ENCODE results near the gene CD52.
"Not testable (repeated sequence)": the region's sequence is repeated elsewhere in the genome, so short reads cannot be mapped to it uniquely, and the experiment has no call there.

The CD52 gene

DNA sequence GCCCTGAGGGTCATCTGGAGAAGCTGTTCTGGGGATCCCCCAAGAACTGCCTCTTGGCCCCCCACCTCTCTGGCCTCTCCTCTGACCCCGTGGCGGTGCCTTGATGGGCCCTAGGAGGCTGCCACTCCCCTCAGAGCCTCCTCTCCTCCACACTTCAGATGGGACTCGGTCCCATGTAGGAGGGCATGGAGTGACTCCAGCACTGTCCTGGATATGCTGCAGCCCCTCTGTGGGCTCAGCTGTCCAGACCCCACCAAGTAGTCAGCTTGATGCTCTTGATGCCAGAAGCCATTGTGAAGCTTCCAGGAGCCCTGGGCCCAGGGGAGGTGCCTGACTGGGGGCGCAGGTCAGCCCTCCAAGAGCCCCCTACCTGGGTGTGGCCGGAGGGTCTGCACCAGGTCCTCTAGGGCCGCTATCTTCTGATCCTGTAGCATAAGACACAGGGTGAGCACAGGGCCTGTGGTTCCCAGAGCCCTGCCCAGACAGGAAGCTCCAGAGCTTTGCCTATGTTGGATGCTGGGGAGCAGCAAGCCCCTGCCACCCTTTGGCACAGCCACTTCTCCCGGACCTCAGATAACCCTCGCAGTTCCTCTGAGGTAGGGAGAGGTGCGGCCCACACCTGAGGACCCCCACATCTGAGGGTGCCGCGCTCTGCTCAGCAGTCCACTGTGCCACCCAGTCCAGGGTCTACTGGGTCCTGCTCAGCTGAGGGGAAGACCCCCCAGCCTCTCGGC is 20.5 kb upstream of the CD52 start:
- in situ Hi-C loops (cut with MboI; ENCODE audit: low sequenced_read_pairs): no loop called here

DNA sequence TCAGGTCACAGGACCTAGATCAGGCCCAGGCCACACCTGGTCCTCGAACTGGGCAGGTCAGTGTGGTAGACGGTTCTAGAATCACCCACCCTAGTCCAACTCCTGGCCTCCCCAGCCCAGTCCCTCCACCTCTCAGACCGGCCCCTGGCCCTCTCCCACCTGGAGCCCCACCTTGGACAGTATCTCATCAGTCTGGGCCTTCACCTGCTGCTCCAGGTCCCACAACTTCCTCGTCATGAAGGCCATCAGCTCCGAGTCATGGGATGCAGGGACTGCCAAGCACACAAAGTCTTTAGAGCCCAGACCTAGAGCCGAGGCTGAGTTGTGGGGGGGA is 20.0 kb upstream of the CD52 start:
- in situ Hi-C loops (cut with MboI; ENCODE audit: low sequenced_read_pairs): no loop called here

DNA sequence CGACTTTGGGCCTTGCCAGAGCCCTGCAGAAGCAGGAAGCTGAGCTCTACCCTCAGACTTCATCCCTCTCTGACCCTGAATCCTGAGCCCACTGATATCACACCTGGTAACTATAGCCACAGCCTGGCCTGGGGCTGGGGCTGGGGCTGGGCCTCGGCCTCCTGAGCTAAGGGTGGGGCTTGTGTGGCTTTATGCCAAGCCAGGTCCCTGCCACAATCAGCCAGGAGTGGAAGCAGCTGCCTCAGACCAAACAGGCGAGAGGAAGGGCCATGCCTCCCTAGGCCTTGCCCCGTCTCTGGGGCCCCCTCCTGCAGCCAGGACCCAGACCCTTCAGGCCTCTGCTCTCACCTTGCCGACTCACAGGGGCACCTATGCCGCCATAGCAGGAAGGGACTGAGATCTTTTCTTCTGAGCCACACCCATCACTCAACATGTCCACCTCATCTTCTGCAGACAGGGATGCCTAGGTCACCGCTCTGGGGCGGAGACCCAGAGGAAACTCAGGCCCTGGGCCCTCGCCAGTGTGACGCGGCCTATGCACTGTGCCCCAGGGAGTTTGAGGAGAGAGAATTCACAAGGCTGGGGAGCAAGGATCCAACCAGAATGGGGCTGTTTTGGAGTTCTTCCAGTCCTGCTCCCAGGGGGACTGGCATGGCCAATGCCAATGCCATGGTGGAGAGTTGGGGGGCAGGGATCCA is 17.0 kb upstream of the CD52 start:
- in situ Hi-C loops (cut with MboI; ENCODE audit: low sequenced_read_pairs): no loop called here

DNA sequence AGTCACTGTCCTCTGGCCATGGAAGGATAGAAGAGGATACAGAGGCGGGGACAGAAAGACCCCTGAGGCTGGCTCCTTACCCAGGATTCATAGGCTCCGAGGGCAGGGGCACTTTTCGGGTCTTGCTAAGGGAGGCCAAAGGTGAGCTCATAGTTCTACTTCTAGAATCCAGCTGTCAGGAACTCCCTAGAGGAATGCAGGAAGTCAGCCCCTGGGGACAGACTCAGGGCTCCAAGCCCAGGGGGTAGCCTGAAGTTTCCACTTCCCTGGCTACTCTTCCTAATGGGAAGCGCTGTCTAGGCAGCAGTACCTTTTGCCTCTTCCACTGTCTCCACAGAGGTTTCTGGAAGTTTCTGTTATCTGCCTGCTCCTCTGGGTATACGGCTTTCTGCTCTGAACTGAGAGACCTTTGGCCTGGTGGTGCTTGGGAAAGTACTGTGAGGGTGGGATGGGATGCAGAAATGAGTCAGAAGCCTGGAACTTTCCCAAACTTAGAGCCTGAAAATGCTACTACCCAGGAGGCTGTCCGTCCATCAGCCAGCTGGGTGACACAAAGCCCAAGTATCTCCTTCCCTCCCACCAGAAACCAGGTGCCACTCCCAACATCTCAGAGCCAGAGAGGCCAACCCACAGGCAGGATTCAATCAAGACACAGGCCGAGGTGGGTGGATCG is 14.9 kb upstream of the CD52 start:
- in situ Hi-C loops (cut with MboI; ENCODE audit: low sequenced_read_pairs): no loop called here

DNA sequence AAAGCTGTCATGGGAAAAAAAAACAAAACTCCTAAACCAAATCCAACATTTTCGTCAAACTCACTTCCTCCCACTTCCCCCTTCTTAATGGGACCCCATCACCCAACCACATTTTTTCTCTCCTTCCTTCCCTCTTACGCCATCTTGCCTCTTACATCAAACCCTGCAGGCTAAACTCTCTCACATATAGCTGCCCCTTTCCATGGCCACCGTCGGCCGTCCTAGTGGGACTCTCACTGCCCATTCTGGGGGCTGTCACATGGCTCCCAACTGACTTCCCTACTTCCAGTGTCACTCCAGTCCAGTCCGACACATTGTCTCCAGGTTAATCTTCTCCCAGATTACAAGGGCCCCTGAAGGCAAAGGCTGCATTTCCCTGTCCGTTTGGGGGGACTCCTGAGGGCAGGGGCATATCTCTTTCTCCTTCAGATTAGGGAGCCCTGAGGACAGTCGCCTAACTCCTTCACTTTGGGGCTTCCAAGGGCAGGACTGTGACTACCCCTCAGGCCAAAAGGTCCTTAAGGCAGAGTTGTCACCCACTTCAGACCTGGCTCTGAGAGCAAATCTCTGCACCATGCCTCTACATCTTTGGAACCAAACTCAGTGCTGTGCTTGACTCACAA is 12.0 kb upstream of the CD52 start:
- in situ Hi-C loops (cut with MboI; ENCODE audit: low sequenced_read_pairs): no loop called here

DNA sequence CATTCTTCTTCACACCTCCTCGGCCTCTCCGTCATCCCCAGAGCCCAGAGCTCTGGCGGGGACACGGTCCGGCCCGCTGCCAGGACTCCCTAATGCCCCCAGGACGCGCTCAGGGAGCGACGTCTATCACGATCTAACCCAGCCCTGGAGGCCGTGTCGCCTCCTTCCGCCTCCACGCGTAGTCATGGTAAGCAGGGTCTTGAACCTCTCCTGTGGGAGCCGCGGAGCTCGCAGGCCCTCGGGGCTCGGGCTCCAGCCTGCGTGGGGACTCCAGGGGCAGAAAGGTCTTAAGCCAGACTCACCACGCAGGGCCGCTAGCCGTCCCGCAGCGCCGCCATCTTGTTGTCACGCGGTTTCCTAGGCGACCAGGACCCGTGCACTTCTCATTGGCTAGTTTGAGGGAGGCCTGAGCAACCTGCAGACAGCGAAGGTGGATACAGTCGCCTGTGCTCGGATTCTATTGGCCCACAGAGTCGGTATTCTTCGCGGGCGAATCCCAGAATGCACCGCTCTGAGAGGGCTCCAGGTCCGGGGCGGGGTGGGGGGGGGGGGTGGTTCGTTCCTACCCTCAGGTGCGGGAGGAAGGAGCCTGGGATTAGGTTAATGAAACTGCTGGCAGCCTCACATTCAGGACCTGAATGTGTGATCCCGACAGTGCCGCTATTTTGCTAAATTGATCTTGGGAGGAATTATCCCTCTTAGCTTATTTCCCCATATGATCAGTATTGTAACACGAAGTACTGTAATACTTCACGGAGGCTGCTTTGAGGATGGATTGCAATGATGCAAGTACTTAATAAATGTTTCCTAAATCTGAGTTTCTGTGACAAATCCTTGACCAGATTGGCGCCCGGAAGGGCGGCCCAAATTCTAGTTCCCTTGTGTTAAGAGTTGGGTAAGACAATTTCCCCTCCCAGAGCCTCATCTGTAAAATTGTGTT is 11.2 kb upstream of the CD52 start, which contains the start of gene UBXN11:
Gene UBXN11, minus strand, starts transcription at position 347 of the 940 bp plus-strand sequence. CDS start 3,753 bp downstream, outside the sequence.
- in situ Hi-C loops (cut with MboI; ENCODE audit: low sequenced_read_pairs): no loop called here

DNA sequence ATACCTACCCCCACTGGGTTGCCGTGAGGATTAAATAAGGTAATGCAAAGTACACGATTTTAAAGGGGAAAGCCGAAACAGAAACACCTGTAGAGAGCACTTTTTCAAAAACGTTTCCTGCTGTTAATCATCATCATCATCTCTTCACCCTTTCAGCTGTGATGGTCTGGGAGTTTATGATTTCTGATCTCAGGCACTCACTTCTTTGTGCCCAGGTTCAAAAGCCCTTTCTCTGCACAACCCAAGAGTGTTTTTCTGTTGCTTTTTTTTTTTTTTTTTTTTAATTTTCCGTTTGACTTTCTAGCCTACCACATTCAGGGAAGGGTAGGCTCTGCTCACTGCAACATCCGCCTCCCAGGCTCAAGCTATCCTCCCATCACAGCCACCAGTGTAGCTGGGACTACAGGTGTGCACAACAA is 10.4 kb upstream of the CD52 start:
- in situ Hi-C loops (cut with MboI; ENCODE audit: low sequenced_read_pairs): no loop called here

DNA sequence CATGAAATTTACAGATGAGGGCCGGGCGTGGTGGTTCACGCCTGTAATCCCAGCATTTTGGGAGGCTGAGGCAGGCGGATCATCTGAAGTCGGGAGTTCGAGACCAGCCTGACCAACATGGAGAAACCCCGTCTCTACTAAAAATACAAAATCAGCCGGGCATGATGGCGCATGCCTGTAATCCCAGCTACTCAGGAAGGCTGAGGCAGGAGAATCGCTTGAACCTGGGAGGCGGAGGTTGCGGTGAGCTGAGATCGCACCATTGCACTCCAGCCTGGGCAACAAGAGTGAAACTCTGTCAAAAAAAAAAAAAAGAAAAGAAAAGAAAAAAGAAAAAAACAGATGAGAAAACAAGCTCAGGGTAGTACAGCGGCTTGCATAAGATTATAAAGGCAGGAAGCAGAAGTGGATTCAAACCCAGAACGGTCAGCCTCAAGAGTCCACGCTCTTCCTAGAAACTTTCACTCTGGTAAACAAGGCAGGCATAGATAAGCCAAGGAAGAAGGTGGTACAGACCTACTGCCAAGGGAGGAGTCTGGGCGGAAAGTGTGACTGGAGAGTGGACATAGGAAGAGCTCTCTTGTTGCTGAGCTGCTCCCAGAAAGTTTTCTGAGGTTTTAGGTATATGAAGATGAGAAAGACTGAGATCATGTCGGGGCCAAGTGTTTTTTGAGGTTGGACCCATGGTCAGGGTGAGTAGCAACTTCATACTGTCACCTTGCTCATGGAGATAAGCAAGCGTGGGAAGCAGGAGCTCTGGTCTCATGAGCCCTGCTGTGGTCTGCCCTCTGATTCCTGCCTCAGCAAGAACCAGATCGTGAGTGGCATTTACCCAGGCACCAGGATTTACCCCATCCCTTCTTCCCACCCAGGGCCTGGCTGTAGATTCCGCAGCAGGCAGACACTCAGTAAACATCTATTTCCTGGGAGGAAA is 9.5 kb upstream of the CD52 start:
- in situ Hi-C loops (cut with MboI; ENCODE audit: low sequenced_read_pairs): not testable (repeated sequence)

DNA sequence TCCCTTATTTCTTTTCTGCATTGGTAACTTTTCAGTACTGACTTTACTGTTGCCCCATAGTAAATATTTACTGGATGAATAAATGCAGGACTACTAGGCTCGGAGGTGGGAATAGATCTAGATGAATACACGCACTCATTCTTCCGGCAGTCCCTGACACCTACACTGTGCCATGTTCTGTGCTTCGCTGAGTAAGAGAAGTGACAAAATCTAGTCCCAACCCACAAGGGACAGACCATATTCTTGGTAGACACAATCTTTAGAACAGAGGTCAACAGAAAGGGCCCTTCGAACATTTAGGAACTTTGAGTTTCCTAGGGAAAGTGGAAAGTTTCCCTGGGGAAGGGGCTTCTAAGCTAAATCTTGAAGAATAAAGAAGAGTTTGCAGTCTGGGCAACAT is 3.3 kb upstream of the CD52 start:
- in situ Hi-C loops (cut with MboI; ENCODE audit: low sequenced_read_pairs): no loop called here

DNA sequence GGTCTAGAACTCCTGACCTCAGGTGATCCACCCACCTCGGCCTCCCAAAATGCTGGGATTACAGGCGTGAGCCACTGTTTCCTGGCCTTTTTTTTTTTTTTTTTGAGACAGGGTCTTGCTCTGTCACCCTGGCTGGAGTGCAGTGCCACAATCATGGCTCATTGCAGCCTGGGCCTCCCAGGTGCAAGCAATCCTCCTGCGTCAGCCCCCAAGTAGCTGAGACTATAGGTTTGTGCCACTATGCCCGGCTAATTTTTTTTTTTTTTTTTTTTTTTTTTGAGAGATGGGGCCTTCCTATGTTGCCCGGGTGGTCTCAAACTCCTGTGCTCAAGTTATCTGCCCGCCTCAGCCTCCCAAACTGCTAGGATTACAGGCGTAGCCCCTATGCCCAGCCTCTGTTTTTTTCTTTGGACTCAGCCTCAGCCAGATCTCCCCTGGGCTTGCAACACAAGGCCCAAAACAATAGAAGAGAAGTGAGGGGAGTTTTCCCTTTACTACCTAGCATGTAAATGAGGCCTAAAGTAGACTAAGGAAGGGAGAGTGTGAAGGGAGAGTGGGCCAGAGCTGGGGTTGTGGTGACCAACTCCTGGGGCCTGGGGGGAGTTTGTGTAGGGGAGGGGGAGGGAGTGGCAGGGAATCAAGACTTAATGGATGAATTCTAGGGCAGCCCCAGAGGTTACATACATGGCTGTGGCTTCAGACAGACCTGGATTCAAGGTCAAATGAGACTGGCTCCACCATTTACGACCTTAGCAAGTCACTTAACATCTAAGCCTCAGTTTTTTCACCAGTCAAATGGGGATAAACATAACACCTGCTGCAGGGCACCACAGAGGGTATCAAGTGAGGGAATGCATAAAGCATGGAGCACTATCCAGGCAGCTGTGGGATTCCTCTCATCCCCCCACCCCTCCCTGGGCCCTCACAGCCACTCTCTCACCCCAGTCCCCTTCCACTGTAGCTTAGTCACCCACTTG is 1.6 kb upstream of the CD52 start:
- in situ Hi-C loops (cut with MboI; ENCODE audit: low sequenced_read_pairs): no loop called here

DNA sequence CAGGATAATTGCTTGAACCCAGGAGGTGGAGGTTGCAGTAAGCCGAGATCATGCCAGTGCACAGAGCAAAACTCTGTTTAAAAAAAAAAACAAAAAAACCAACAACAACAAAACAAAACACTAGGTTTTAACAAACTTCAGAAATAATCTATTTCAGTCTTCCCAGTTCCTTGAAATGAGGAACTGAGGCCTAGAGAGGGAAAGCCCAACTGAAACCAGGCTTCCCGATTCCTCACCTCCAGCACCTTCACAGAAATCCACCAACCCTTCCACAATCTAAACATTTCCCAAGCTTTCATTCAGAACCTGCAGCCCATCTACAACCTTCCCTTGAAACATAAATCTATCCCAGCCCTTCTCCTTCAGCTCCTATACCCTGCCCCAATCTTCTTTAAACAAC is 612 bp upstream of the CD52 start:
- in situ Hi-C loops (cut with MboI; ENCODE audit: low sequenced_read_pairs): no loop called here

DNA sequence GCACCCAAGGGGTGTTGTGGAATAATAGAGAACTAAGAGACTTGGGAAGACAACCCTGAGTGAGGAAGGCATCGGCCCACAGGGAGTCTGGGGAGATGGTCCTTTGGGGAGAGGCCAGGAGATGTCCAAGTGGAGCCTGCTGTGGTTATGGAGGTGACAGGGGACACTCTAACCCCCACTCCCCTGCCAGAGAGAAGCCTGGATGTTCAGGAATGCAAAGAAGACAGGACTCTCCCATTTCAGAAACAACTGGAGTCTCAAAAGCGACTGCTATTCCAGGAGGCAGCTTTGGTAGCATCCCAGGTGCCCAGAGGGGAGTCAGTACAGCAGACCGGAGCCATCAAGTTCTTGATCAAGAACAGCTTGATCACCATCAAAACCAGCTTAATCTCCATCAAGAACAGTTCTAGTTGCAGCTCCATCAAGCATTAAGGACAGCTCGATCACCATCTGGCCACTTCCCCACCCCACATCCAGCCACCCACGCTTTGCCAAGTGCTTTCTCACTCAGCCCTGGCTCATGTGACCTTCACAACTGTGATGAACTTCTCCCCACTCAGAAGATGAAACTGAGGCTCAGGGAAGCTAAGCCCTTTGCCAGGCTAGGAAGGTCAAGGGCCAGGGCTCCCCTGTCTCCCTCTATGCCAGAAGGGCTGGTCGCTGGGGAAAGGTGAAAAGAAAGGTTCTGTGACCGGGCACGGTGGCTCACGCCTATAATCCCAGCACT is 743 bp downstream of the CD52 start:
- in situ Hi-C loops (cut with MboI; ENCODE audit: low sequenced_read_pairs): no loop called here

DNA sequence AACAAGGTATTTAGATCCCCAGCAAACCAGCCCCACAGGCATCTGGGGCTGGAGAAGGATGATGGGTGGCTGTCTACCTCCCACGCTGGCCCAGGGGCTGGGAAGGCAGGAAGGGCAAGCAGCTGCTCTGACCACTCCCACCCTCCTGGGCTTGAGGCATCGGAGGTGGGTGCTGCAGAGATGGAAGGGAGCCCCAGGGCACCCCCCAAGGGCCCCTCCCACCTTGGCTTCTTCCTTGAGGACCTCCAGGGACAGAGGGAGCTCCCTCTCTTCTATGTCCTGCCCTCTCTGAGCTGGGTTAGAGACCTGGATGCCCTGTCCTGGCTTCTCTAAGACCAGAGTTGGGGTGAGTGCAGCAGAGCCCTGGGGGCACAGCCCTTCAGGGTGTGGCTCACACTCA is 3.1 kb downstream of the CD52 start:
- in situ Hi-C loops (cut with MboI; ENCODE audit: low sequenced_read_pairs): no loop called here

DNA sequence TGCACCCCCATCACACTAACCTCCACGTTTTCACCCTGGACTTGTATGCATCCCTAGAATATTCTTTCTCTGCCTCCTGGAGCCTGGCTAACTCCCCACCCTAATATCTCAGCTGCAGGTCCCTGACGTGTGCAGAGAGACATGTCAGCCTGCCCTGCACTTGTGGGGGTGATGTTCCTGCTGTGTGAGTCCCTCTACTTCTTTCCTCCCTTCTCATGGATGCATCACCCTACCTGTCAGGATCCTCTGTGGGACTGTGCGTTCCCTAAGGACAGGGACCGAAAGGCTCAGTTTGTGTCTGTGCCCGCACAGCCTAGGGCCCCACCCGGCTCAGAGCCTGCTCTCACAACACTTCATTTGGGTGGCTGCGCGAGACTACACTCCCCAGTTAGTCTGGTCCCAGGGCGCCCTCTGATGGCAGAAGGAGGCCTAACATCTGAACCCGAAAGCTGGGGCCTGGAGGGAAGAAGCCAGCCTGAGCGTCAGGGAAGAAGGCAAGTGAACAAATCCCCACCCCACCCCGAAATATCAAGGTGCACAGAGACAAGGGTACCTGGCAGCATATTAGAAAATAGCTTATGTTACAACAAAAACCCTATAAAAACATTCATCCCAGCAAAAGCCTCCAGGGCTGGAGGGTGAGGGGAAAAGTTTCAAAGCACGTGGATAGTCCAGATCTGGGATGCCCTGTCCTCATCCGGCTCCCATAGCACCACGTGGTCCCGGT is 3.7 kb downstream of the CD52 start:
- in situ Hi-C loops (cut with MboI; ENCODE audit: low sequenced_read_pairs): no loop called here

DNA sequence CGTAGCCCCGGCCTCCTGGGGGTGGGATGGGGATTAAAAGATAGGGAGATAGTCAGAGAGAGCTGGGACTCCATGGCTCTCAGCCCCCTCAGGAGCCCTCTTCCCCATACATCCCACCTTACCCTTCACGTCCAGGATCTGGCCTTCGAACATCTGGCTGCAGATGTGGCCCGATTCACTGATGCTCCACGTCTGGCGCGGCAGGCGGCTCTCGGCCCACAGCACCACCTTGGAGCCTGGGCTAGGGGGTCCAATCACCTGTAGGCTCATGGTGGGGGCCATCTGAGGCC is 4.2 kb downstream of the CD52 start:
- in situ Hi-C loops (cut with MboI; ENCODE audit: low sequenced_read_pairs): no loop called here

DNA sequence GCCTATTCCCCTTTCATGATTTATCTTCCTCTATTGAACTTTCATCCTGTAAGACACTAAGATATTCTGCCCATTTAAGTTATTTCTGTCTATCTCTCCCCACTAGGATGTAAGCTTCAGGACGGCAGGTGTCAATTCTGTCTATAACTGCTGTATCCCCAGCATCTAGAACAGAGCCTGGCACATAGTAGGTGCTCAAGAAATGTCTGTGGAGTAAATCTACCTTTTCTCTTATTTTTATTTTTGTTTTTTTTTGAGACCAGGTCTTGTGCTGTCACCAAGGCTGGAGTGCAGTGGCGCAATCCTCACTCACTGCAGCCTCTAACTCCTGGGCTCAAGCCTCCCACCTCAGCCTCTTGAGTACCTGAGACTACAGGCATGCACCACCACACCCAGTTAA is 5.6 kb downstream of the CD52 start:
- in situ Hi-C loops (cut with MboI; ENCODE audit: low sequenced_read_pairs): no loop called here

DNA sequence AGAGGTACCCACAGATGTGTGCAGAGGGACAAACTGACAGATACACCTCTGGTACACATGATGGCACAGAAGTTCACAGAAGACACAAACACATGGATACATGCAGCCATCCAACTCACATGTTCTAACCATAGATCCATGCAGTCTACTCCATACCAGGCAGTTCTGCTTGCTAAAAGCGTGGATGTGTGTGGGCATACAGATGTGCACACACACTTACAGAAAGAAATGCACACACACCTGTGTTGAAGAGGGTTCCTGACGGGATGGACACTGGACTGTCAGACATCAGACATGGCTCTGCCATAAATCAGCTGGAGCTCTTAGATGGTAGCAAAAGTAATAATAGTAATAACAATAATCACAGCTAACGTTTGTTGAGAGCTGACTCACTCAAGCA is 6.8 kb downstream of the CD52 start:
- in situ Hi-C loops (cut with MboI; ENCODE audit: low sequenced_read_pairs): no loop called here
